HG03565 (cell line): ENCODE measurements around the gene DGKD.

Experiments used
- ATAC-seq: cut with Tn5 transposase; IDR thresholded peaks from one replicate; pipeline ENCODE4 v1.9.1; 2021; ENCODE audit warnings: mild to moderate bottlenecking, moderate library complexity; ENCODE audit not compliant: unreplicated experiment

Gene DGKD

GRCh38 chr2:233455491-233455890 lies 101.2 kb downstream of the DGKD start:
- ATAC-seq = no peak

GRCh38 chr2:233456111-233456510 lies 101.8 kb downstream of the DGKD start:
- no peak for ATAC-seq

GRCh38 chr2:233456934-233457333 lies 102.6 kb downstream of the DGKD start:
- no peak for ATAC-seq

GRCh38 chr2:233457356-233457755 lies 103.1 kb downstream of the DGKD start:
- ATAC-seq = no peak

- no peak for ATAC-seq
Observed at GRCh38 chr2:233458031-233458610, 103.8 kb downstream of the DGKD start.

- ATAC-seq = no peak
Observed at GRCh38 chr2:233458826-233459225, 104.5 kb downstream of the DGKD start.

- ATAC-seq = no peak
Observed at GRCh38 chr2:233459426-233459825, 105.1 kb downstream of the DGKD start.

- ATAC-seq = no peak
Observed at GRCh38 chr2:233460726-233461441, 106.6 kb downstream of the DGKD start.

- ATAC-seq = no peak
Observed at GRCh38 chr2:233461481-233461891, 107.2 kb downstream of the DGKD start.

GRCh38 chr2:233462202-233462785 lies 108.0 kb downstream of the DGKD start:
- ATAC-seq = no peak

- ATAC-seq = no peak
Observed at GRCh38 chr2:233462826-233463470, 108.7 kb downstream of the DGKD start.

GRCh38 chr2:233463586-233463985 lies 109.3 kb downstream of the DGKD start:
- no peak for ATAC-seq

GRCh38 chr2:233464056-233464455 lies 109.8 kb downstream of the DGKD start:
- ATAC-seq = no peak

GRCh38 chr2:233464531-233465240 lies 110.4 kb downstream of the DGKD start:
- ATAC-seq = no peak

- no peak for ATAC-seq
Observed at GRCh38 chr2:233466991-233467603, 112.8 kb downstream of the DGKD start.

- no peak for ATAC-seq
Observed at GRCh38 chr2:233468047-233468740, 113.9 kb downstream of the DGKD start.

GRCh38 chr2:233468741-233469110 lies 114.4 kb downstream of the DGKD start:
- no peak for ATAC-seq

GRCh38 chr2:233469261-233470010 lies 115.1 kb downstream of the DGKD start:
- no peak for ATAC-seq

- no peak for ATAC-seq
Observed at GRCh38 chr2:233470011-233470687, 115.9 kb downstream of the DGKD start.
